Caco-2 (cell line): ENCODE data around the gene FLOT2. TPM values are rescaled to one million over a fixed set of nuclear protein-coding genes. Genes with fewer than 3 reads are reported as not detected.

Source experiments
- BruUV-seq: library from RNA; stranded (reverse); fragments of 400-500 nt; replicated peaks from 2 replicates; lab custom pipeline; 2021; lab: Mats Ljungman, UMichigan
- CTCF ChIA-PET: fragments of 300-600 bp; sonication (Branson Sonifier 250); formaldehyde crosslinking; loops from one replicate; lab custom pipeline; 2022; ENCODE audit warnings: antibody characterized with exemption; lab: Charles Lee
- POLR2A ChIA-PET: fragments of 300-600 bp; sonication (Branson Sonifier 250); formaldehyde crosslinking; loops from one replicate; lab custom pipeline; 2022; ENCODE audit warnings: antibody characterized with exemption; lab: Charles Lee
- DNase-seq, 2 experiments: peaks; one replicate each; pipeline versions ENCODE4 v3.0.0 to v3.0.0-alpha.2; 2020 to 2022
- H3K27me3 ChIP-seq: replicated peaks from 2 replicates; pipeline ENCODE4 v1.6.0; 2011; ENCODE audit warnings: low read length; ENCODE audit not compliant: control insufficient read depth, insufficient read depth
- H3K36me3 ChIP-seq: 2 replicates; pipeline ENCODE4 v1.5.1; 2011; ENCODE audit warnings: low read length; ENCODE audit not compliant: control insufficient read depth, insufficient read depth
- H3K4me1 ChIP-seq: fragments of 250-450 bp; sonication (Bioruptor Pico); 2 replicates; pipeline ENCODE4 v1.5.1; 2020; ENCODE audit warnings: mild to moderate bottlenecking
- H3K4me3 ChIP-seq: 2 replicates; pipeline ENCODE4 v1.5.1; 2011; ENCODE audit warnings: low read depth, mild to moderate bottlenecking, control low read depth, low read length
- H3K9me3 ChIP-seq: fragments of 250-450 bp; sonication (Bioruptor Pico); 2 replicates; pipeline ENCODE4 v1.5.1; 2020; ENCODE audit warnings: mild to moderate bottlenecking, moderate library complexity
- H3K27ac Mint-ChIP-seq: one replicate; pipeline ENCODE4 v1.8.0; 2022; ENCODE audit warnings: mixed read lengths; ENCODE audit not compliant: unreplicated experiment
- H3K27me3 Mint-ChIP-seq: one replicate; pipeline ENCODE4 v1.8.0; 2022; ENCODE audit warnings: mixed read lengths; ENCODE audit not compliant: insufficient read depth, unreplicated experiment
- H3K36me3 Mint-ChIP-seq: one replicate; pipeline ENCODE4 v1.8.0; 2022; ENCODE audit warnings: mild to moderate bottlenecking, mixed read lengths; ENCODE audit not compliant: insufficient read depth, unreplicated experiment
- H3K4me1 Mint-ChIP-seq: one replicate; pipeline ENCODE4 v1.8.0; 2022; ENCODE audit warnings: low read depth, mixed read lengths; ENCODE audit not compliant: unreplicated experiment
- H3K4me3 Mint-ChIP-seq: one replicate; pipeline ENCODE4 v1.8.0; 2022; ENCODE audit warnings: mild to moderate bottlenecking, moderate library complexity, mixed read lengths; ENCODE audit not compliant: unreplicated experiment
- H3K9me3 Mint-ChIP-seq: one replicate; pipeline ENCODE4 v1.8.0; 2022; ENCODE audit warnings: mixed read lengths; ENCODE audit not compliant: unreplicated experiment
- intact Hi-C: fragments of 100-400 bp; cut with micrococcal nuclease; formaldehyde crosslinking; loops from one replicate; pipeline ENCODE4 v1.10.0; 2022; ENCODE audit not compliant: unreplicated experiment
- total RNA-seq: library from RNA; stranded (reverse); gene quantifications from 2 replicates; pipeline ENCODE4 v1.2.3, GENCODE V29; 2022
- TF ChIP-seq, protein P1 (sequence below), 2 experiments: fragments of 200-600 bp in 1 of 2; IDR thresholded peaks; 1 replicate in 1 of 2; 2 replicates in 1 of 2; pipeline versions ENCODE4 v1.5.1 to v1.8.0; 2011 to 2022; ENCODE audit warnings: antibody characterized with exemption in 1 of 2, control low read depth in 1 of 2, inconsistent platforms in 1 of 2, low read depth in 1 of 2, low read length in 1 of 2, mild to moderate bottlenecking in 1 of 2, moderate library complexity in 1 of 2; ENCODE audit not compliant: insufficient read depth in 1 of 2, severe bottlenecking in 1 of 2, unreplicated experiment in 1 of 2

FLOT2 gene
- total RNA-seq, 1 experiment from 2014 or later: 189 TPM

DNA sequence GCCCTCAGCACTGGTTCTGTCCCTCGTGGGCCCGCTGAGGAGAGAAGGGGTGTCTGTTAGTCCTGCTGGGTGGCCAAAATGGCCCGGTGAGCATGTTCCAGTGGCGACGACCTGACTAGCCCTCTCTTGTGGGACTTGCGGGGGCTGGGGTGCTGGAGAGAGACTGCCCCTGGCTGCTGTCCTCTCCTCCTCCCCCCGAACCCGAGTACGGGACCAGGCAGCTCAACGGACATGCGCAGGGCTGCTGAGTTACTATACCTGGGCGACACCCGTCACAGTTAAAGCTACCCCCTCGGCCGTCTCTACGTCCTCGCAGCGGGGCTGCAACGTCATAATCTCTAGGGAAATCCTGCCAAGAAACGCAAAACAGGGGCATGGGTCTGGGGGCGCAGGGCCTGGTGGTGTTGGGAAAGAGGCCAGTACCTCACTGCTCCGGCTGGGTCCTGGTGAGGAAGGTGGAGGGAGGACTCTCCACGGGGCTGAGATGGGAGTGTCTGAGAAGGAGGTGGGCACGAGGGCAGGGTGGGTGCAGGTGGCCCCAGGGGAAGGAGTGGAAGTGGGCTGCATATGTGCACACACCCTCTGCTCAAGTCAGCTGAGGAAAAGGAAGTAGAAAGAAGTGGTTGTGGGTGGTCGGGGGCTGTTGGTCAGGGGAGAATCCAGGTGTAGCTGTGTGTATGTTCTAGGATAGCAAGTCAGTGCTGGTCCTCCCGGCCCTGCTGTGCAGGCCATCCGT is 13.4 kb downstream of the FLOT2 start:
- Histone ChIP-seq H3K4me1 (no peaks in the 10 kb centered on the region), H3K9me3 (no peaks in the 10 kb centered on the region), H3K27me3 (no peaks in the 10 kb centered on the region), H3K36me3 (peaks cover 8% of the 10 kb centered on the region), H3K4me3 (no peak overlapping the region)
- Mint-ChIP-seq H3K4me1 (peaks cover 3% of the 10 kb centered on the region), H3K27me3 (no peaks in the 10 kb centered on the region), H3K27ac (no peak overlapping the region), H3K4me3 (no peak overlapping the region), H3K9me3 (no peaks in the 10 kb centered on the region), H3K36me3 (peaks cover 28% of the 10 kb centered on the region)
- TF ChIP-seq, protein P1, sequence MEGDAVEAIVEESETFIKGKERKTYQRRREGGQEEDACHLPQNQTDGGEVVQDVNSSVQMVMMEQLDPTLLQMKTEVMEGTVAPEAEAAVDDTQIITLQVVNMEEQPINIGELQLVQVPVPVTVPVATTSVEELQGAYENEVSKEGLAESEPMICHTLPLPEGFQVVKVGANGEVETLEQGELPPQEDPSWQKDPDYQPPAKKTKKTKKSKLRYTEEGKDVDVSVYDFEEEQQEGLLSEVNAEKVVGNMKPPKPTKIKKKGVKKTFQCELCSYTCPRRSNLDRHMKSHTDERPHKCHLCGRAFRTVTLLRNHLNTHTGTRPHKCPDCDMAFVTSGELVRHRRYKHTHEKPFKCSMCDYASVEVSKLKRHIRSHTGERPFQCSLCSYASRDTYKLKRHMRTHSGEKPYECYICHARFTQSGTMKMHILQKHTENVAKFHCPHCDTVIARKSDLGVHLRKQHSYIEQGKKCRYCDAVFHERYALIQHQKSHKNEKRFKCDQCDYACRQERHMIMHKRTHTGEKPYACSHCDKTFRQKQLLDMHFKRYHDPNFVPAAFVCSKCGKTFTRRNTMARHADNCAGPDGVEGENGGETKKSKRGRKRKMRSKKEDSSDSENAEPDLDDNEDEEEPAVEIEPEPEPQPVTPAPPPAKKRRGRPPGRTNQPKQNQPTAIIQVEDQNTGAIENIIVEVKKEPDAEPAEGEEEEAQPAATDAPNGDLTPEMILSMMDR (IDR thresholded peaks at IDR 0.05; ENCODE audit: insufficient read depth in 1 of 2, low read depth in 1 of 2, low read length in 1 of 2, severe bottlenecking in 1 of 2, unreplicated experiment in 1 of 2): no peak
- ChIA-PET POLR2A (no interaction called here), CTCF (interaction anchor here (0.6 kb wide), 1 partner anchor 296 kb away, joined by 3 read pairs; the partner anchor contains the start of gene MYO18A)
- no TSS peak for BruUV-seq
- no peak for DNase-seq
- intact Hi-C loops: no loop called here

DNA sequence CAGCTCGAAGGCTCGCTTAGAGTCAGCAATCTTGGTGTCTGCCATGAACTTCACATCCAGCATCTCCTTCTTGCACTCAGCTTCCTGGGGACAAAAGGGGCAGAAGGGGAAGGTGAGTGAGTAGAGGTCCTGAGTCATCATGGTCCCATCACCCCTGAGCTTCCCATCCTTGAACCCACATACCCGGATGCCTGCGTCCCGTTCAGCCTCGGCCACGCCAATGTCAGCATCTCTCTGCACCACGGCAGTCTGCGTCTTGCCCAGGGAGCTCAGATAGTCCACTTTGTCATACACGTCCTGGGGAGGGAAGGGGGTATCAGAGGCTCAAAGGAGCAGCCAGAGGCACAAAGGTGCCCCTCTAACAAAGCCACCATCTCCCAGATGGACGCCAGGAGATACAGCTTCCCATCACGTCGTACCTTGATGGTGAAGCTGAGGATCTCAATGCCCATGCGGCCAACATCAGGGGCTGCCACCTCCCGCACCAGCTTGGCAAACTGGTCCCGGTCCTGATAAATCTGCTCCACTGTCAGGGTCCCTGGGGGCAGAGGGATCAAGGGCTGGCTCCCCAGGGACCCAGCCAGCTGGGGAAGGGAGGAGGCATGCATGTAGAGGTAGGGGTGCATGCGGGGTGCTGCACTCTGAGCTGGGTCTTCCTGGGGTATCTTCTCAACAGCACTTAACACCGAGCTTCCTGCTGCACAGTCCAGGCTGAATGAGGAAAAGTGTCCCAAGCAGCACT is 15.2 kb downstream of the FLOT2 start:
- CTCF ChIA-PET: interaction anchor here (1.0 to 4.8 kb wide), 2 partner anchors 119 to 133 kb away, joined by 4 to 70 read pairs; no protein-coding TSS in a partner anchor
- H3K4me3 Mint-ChIP-seq: no peak overlapping the region
- H3K36me3 ChIP-seq: peaks cover 8% of the 10 kb centered on the region

DNA sequence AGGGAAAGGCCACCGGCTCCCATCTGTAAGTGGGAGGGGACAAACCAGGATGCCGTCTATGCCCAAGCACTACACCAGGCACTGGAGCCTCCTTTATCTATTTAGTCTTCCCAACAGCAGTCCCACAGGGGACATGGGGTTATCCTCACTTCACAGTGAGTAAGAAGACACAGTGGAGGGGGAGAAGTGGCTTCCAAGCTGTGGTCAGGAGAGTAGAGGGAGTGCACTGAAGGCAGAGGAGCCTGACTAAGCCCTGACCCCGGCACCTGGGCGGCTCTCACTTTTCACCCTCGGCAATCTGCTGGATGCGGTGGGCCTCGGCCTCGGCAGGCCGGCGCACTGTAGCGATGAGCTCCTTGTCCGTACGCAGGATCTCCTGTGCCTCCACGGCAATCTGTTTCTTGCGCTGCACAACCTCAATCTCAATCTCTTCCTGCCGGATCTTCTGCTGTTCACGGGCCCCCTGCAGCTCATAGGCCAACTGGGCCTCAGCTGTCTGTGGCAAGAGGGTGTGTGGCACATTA is 15.9 kb downstream of the FLOT2 start:
- Mint-ChIP-seq H3K4me3 (no peak overlapping the region), H3K27ac (no peak overlapping the region), H3K9me3 (no peaks in the 10 kb centered on the region), H3K27me3 (no peaks in the 10 kb centered on the region), H3K4me1 (peaks cover 7% of the 10 kb centered on the region), H3K36me3 (peaks cover 34% of the 10 kb centered on the region)
- TF ChIP-seq, protein P1 (IDR thresholded peaks at IDR 0.05; ENCODE audit: insufficient read depth in 1 of 2, low read depth in 1 of 2, low read length in 1 of 2, severe bottlenecking in 1 of 2, unreplicated experiment in 1 of 2): no peak
- Histone ChIP-seq H3K36me3 (peaks cover 8% of the 10 kb centered on the region), H3K4me3 (no peak overlapping the region), H3K27me3 (no peaks in the 10 kb centered on the region), H3K4me1 (no peaks in the 10 kb centered on the region), H3K9me3 (no peaks in the 10 kb centered on the region)
- CTCF ChIA-PET: interaction anchor here (4.8 kb wide), 1 partner anchor 118 kb away, joined by 70 read pairs; no protein-coding TSS in a partner anchor
- DNase-seq: no peak
- intact Hi-C loops: no loop called here
- POLR2A ChIA-PET: no interaction called here
- TSS peak; percentile 17 for BruUV-seq

More for the DNA sequence above, 15.2 kb downstream of the FLOT2 start:
- Histone ChIP-seq H3K4me3 (no peak overlapping the region), H3K27me3 (no peaks in the 10 kb centered on the region), H3K4me1 (no peaks in the 10 kb centered on the region), H3K9me3 (no peaks in the 10 kb centered on the region)
- Mint-ChIP-seq H3K4me1 (peaks cover 7% of the 10 kb centered on the region), H3K9me3 (no peaks in the 10 kb centered on the region), H3K27ac (no peak overlapping the region), H3K36me3 (peaks cover 34% of the 10 kb centered on the region), H3K27me3 (no peaks in the 10 kb centered on the region)
- POLR2A ChIA-PET: no interaction called here
- TF ChIP-seq, protein P1 (IDR thresholded peaks at IDR 0.05; ENCODE audit: insufficient read depth in 1 of 2, low read depth in 1 of 2, low read length in 1 of 2, severe bottlenecking in 1 of 2, unreplicated experiment in 1 of 2): no peak
- intact Hi-C loops: no loop called here
- no TSS peak for BruUV-seq
- DNase-seq: no peak
